Measurements from ENCODE around the gene PARP11. TPM values are rescaled to one million over a fixed set of nuclear protein-coding genes. Genes with fewer than 3 reads are reported as not detected.
A peak's percentile ranks its signal among the peaks of the same experiment; 100 is the strongest.

PARP11 gene
- total RNA-seq, 3 donors from 2014 or later (not counting 1 experiment from before 2014, with no cell fraction given), result 18.8 to 27.3 (median 24.7) TPM

DNA sequence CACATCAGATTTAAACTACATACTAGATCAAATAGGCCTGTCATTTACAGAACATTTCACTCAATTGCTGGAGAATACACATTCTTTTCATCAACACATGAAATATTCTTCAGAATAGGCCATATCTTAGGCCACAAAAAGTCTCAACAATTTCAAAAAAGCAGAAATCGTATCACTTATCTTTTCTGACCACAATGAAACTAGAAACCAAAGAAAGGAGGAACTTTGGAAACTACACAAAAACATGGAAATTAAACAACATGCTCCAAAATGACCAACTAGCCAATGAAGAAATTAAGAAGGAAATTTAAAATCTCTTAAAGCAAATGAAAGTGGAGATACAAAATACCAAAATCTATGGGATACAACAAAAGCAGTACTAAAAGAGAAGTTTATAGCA, 35.1 kb downstream of the PARP11 start:
- Mint-ChIP-seq H3K27me3 (ENCODE audit: low read depth in 2 of 2) (peaks cover 4 to 7% of the 10 kb centered on the region in 2 donors), H3K27ac (peak overlapping the region in 1 of 2 donors; percentile 68), H3K36me3 (no peaks in the 10 kb centered on the region), H3K9me3 (peaks cover 0 to 2% of the 10 kb centered on the region in 2 donors), H3K4me3 (peak overlapping the region; percentile 82), H3K4me1 (peaks cover 51 to 67% of the 10 kb centered on the region in 2 donors)
- Histone ChIP-seq H3K4me1 (ENCODE audit: control insufficient read depth, insufficient read depth, low read length) (peaks cover 3% of the 10 kb centered on the region), H3K4me3 (ENCODE audit: low read length) (no peak overlapping the region), H3K27me3 (ENCODE audit: control insufficient read depth, insufficient read depth, low read length) (no peaks in the 10 kb centered on the region), H3K9me3 (ENCODE audit: control insufficient read depth, insufficient read depth, low read length) (no peaks in the 10 kb centered on the region), H3K36me3 (ENCODE audit: control insufficient read depth, insufficient read depth, low read length) (no peaks in the 10 kb centered on the region), H3K27ac (ENCODE audit: low read length) (no peak overlapping the region)
- no peak for TF ChIP-seq CTCF (IDR thresholded peaks at IDR 0.05)
- intact Hi-C loops (cut with micrococcal nuclease), result no loop called here
- ATAC-seq (no peak), DNase-seq (no peak)
- WGBS (ENCODE audit: insufficient coverage), result 40% methylated on average over 1 of the region's 1 CpG

DNA sequence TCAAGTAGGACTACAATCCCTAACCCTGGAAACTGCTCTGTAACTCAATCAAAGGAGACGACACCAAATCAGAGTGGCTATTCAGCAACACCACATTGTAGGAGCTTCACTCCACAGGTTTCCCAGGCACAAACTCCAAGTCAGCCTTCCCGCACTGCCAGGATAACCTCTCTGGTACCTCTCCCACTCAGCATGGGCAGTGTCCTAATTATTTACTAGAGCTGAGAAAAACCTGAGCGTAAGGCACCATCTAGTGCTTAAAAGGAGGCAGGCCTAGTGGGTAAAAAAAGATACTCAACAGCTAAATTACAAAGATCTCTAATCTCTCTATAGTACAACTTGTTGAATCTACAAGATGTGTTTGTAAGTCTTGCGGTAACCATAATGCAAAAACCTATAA, 36.1 kb downstream of the PARP11 start:
- peaks cover 3% of the 10 kb centered on the region for H3K4me1 ChIP-seq (ENCODE audit: control insufficient read depth, insufficient read depth, low read length)
- no peaks in the 10 kb centered on the region for H3K36me3 ChIP-seq (ENCODE audit: control insufficient read depth, insufficient read depth, low read length)
- no peaks in the 10 kb centered on the region for H3K27me3 ChIP-seq (ENCODE audit: control insufficient read depth, insufficient read depth, low read length)
- ATAC-seq (no peak), DNase-seq (no peak)
- Mint-ChIP-seq H3K27ac (no peak overlapping the region), H3K4me3 (peak overlapping the region; percentile 82), H3K36me3 (no peaks in the 10 kb centered on the region), H3K9me3 (peaks cover 0 to 2% of the 10 kb centered on the region in 2 donors), H3K4me1 (peaks cover 51 to 65% of the 10 kb centered on the region in 2 donors), H3K27me3 (ENCODE audit: low read depth in 2 of 2) (peaks cover 4 to 7% of the 10 kb centered on the region in 2 donors)
- no peak for TF ChIP-seq CTCF (IDR thresholded peaks at IDR 0.05)
- H3K27ac ChIP-seq (ENCODE audit: low read length), result no peak overlapping the region
- H3K4me3 ChIP-seq (ENCODE audit: low read length), result no peak overlapping the region
- WGBS (ENCODE audit: insufficient coverage), result 98% methylated on average over 2 of the region's 4 CpGs
- no peaks in the 10 kb centered on the region for H3K9me3 ChIP-seq (ENCODE audit: control insufficient read depth, insufficient read depth, low read length)
- intact Hi-C loops (cut with micrococcal nuclease), result no loop called here

DNA sequence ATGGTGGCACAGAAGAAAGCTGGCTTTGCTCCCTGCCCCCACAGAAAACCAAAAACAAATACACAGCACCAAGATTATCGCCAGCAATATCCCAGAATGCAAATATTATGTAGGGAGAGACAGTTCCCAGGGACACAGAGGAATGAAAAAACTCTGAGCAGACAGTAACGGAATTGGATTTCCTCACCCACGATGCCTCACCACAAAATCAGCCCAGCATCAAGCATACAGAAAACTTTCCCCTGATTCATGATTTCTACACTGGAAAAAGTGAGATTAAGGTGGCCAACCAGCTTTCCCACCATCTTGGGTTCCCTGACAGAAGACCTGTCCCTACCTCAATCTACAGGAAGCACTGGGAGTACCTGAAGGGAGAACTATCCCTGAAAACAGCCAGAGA, 36.6 kb downstream of the PARP11 start:
- 89% methylated on average over 3 of the region's 3 CpGs for WGBS (ENCODE audit: insufficient coverage)
- DNase-seq (no peak), ATAC-seq (no peak)
- H3K4me1 ChIP-seq (ENCODE audit: control insufficient read depth, insufficient read depth, low read length), result peaks cover 3% of the 10 kb centered on the region
- Mint-ChIP-seq H3K4me3 (no peak overlapping the region), H3K9me3 (peaks cover 0 to 2% of the 10 kb centered on the region in 2 donors), H3K27me3 (ENCODE audit: low read depth in 2 of 2) (peaks cover 4 to 7% of the 10 kb centered on the region in 2 donors), H3K4me1 (peaks cover 51 to 61% of the 10 kb centered on the region in 2 donors), H3K27ac (no peak overlapping the region), H3K36me3 (no peaks in the 10 kb centered on the region)
- no peak overlapping the region for H3K4me3 ChIP-seq (ENCODE audit: low read length)
- no peak for TF ChIP-seq CTCF (IDR thresholded peaks at IDR 0.05)
- no peaks in the 10 kb centered on the region for H3K27me3 ChIP-seq (ENCODE audit: control insufficient read depth, insufficient read depth, low read length)
- intact Hi-C loops (cut with micrococcal nuclease), result no loop called here
- H3K27ac ChIP-seq (ENCODE audit: low read length), result no peak overlapping the region
- H3K9me3 ChIP-seq (ENCODE audit: control insufficient read depth, insufficient read depth, low read length), result no peaks in the 10 kb centered on the region
- H3K36me3 ChIP-seq (ENCODE audit: control insufficient read depth, insufficient read depth, low read length), result no peaks in the 10 kb centered on the region

DNA sequence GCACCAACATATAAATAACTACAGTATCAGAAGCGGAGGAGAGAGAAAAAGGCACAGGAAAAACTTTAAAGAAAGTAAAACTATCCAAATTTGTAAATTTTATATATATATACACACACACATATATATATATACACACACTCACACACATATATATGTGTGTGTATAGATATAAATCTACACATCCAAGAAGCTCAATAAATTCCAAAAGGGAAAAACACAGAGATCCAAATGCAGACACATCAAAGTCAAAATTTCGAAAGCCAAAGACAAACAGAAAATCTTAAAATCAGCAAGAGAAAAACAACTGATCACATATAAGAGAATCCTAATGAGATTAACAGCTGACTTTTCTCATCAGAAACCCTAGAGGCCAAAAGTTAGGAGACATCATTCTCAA, 37.3 kb downstream of the PARP11 start:
- H3K4me3 Mint-ChIP-seq, result no peak overlapping the region
- no peak overlapping the region for H3K27ac Mint-ChIP-seq
- H3K36me3 Mint-ChIP-seq, result no peaks in the 10 kb centered on the region
- ATAC-seq (no peak), DNase-seq (no peak)
- H3K4me1 ChIP-seq (ENCODE audit: control insufficient read depth, insufficient read depth, low read length), result peaks cover 3% of the 10 kb centered on the region
- H3K9me3 ChIP-seq (ENCODE audit: control insufficient read depth, insufficient read depth, low read length), result no peaks in the 10 kb centered on the region
- WGBS (ENCODE audit: insufficient coverage), result 100% methylated on average over 1 of the region's 2 CpGs
- H3K27me3 Mint-ChIP-seq (ENCODE audit: low read depth in 2 of 2), result peaks cover 4 to 7% of the 10 kb centered on the region in 2 donors
- H3K4me3 ChIP-seq (ENCODE audit: low read length), result no peak overlapping the region
- intact Hi-C loops (cut with micrococcal nuclease), result no loop called here
- H3K9me3 Mint-ChIP-seq, result peaks cover 0 to 2% of the 10 kb centered on the region in 2 donors
- TF ChIP-seq CTCF (IDR thresholded peaks at IDR 0.05), result no peak
- peaks cover 51 to 59% of the 10 kb centered on the region in 2 donors for H3K4me1 Mint-ChIP-seq
- H3K27me3 ChIP-seq (ENCODE audit: control insufficient read depth, insufficient read depth, low read length), result no peaks in the 10 kb centered on the region
- no peaks in the 10 kb centered on the region for H3K36me3 ChIP-seq (ENCODE audit: control insufficient read depth, insufficient read depth, low read length)
- no peak overlapping the region for H3K27ac ChIP-seq (ENCODE audit: low read length)
